Fibroblast of peridontal ligament (primary cell): Measurements from ENCODE around the gene AKAP6.

Source experiments
- DNase-seq: peaks from one replicate; pipeline ENCODE4 v3.0.0-alpha.2; 2010; ENCODE audit errors: extremely low read depth

AKAP6 gene

GRCh38 chr14:32707742-32708500, 378.8 kb downstream of the AKAP6 start:
- DNase-seq = no peak

DNA sequence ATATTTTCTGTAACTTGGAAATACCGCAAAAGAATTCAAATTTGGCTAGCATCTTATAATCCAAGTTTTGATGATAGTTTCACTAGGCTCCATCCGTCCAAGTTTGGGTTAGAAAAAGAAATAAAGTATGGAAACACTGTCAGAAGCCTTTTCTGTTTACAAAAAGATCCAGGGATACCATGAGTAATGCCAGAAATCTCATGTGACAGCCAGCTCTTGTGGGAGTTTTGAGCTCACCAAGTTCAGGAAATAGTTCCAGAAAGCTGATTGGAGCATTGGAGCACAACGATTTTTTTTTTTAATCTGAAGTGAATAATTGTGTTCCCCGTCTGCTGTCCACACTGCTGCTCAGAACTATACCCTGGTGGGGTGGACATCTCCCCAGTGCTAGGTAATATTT, 379.9 kb downstream of the AKAP6 start:
- peak; percentile 98 for DNase-seq

DNA sequence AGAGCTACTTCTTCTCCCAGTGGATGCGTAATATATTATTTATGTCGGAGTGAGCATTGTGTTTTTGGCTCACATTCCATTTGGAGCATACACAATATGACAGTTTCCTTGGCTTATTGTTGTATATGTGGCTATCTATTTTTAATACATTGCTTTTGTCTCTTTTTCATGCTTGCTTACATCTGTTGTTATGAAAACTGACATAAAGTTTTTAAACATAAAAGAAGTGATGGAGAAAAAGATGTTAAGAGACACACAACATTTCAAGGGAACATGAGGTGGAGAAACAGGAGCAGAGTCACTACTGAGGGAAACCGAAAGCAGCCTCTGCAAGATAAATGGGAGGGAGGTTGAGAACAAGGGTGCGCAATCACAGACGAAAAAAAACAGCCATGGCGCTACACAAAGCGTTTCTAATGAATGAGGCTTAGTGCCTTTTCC, 381.2 kb downstream of the AKAP6 start:
- no peak for DNase-seq

- peak; percentile 70 for DNase-seq
These were observed 381.9 kb downstream of the AKAP6 start for GRCh38 chr14:32710731-32711680.

GRCh38 chr14:32713856-32714255, 384.8 kb downstream of the AKAP6 start:
- DNase-seq = no peak

GRCh38 chr14:32719601-32720000, 390.5 kb downstream of the AKAP6 start:
- DNase-seq = no peak

DNA sequence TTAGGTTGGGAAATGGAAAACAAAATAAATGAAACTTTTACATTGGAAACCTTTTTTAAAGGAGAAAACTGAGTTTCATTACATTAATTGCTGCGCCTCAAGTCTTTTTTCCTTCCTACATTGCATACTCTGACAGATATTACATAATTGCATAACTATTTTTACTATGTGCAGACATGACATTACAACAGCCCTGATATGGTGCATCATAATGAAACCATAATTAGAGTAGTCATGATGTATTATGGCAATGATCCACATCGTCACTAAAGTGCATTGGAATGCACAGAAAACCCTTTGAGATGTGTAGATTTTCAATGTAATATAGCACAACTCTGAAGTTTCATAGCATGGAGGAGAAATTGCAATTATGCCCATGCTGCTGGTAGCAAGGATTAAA, 391.8 kb downstream of the AKAP6 start:
- DNase-seq = peak; percentile 48

GRCh38 chr14:32722631-32723183, 393.6 kb downstream of the AKAP6 start:
- no peak for DNase-seq

GRCh38 chr14:32724867-32725471, 395.9 kb downstream of the AKAP6 start:
- peak; percentile 80 for DNase-seq

GRCh38 chr14:32726516-32726915, 397.4 kb downstream of the AKAP6 start:
- no peak for DNase-seq

GRCh38 chr14:32727832-32728231, 398.7 kb downstream of the AKAP6 start:
- DNase-seq = no peak

- DNase-seq = no peak
These were observed 399.4 kb downstream of the AKAP6 start for GRCh38 chr14:32728526-32728925.

GRCh38 chr14:32728976-32729375, 399.9 kb downstream of the AKAP6 start:
- DNase-seq = no peak

DNA sequence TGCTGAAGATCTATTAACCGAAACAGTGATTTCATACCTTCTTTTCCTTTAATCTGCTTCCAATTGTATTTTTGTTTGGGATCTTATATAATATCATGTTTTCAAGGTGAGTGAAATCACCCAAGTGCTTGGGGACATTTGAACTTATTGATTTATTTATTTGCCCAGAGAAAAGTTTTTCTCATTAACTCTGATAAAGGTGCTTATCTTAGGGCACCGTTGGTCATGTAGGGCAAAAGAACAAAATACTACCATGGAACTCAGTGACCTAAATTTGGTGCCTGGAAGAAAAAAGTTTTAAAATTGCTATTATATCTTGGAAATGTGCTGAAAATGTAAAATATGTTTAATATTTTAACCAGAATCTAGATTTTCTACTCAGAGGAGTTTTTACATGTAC, 402.2 kb downstream of the AKAP6 start:
- DNase-seq = no peak

- DNase-seq = no peak
These were observed 403.9 kb downstream of the AKAP6 start for GRCh38 chr14:32733015-32733414.

DNA sequence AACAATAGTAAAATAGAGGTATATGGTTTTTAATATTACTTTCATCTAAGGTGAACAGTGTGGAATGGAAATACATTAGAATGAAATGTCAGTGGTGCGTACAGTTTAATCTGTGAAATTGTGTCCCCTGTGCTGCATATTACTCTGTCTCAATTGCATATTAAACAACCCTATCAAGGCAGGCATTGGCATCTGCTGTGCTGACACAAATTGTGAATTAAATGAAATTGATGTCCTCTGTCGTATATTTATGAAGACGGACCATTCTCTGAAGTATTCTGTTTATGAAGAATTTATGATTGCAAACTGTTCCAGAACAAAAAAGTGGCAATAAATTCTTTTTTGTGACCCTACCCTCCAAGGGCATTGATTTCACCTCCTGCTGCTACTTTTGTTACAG, 405.2 kb downstream of the AKAP6 start:
- DNase-seq = no peak

- DNase-seq = no peak
These were observed 408.5 kb downstream of the AKAP6 start for GRCh38 chr14:32737621-32738020.

DNA sequence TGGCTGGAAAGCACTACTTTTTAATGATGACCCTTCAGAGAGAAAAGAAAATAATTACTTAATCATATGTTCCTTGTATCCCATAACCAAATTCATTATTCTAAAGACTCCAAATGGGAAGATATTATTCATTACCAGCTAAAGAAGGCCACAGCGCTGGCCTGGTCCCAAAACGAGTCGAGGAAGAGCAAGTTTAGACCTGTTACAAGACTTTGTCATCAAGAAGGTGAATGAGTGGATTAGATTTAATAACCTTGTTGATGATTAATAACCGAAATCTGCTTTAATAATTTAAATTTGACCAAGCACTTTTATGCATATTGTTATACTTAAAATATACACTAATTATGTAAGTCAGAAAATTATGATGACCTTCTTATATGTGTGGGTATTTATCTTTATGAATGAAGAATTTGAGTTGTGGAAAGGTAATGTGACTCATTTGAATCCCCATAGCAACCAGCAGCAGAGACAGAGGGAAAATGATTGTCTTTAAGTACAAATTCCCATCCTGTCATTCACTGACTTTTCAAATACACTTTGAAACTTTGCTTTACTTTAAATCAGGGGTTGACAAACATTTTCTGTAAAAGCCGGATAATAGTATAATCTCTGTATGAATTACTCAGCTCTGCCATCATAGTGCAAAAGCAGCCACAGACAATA, 409.2 kb downstream of the AKAP6 start:
- no peak for DNase-seq

GRCh38 chr14:32744811-32745445, 415.8 kb downstream of the AKAP6 start:
- DNase-seq = no peak

DNA sequence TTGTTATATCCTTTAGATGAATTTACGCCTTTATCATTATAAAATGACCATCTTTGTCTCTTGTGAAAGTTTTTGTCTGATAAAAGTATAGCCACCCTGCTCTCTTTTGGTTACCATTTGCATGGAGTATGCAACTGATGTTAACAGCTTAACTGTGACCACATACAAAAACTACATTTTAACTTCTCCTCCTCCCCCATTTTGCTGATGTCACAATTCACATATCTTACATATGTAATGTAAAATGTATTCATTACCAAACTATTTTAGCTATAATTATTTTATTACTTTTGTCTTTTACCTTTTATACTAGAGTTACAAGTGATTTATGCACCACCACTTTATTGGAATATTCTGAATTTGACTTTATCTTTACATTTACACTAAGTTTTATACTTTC, 425.1 kb downstream of the AKAP6 start:
- DNase-seq = no peak

DNA sequence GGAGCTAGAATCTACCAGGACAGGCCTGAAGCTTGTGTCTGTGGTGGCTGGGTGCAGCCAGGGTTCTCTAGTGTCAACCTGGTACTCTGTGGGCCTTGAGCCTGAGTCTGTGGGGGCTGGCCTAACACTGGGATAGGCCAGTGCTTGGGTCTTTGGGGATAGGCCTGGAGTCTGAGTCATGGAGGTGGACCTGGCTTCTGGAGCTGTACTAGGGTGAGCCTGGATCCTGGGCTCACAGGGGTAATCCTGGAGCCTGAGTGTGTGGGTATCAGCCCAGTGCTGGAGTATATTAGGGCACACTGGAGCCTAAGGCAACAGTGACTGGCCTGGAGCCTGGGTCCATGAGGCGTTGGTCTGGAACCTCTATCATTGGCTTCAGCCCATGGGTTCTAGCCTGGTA, 427.1 kb downstream of the AKAP6 start:
- no peak for DNase-seq
